B cell (primary cell): ENCODE data around the gene AOPEP. TPM values are rescaled to one million over a fixed set of nuclear protein-coding genes. Genes with fewer than 3 reads are reported as not detected.

Experiments
- ATAC-seq: fragments of 200-7000 bp; cut with Tn5 transposase; one replicate; pipeline ENCODE4 v1.10.0; 2021; ENCODE audit warnings: low read depth, mild to moderate bottlenecking, moderate number of reproducible peaks, moderate library complexity
- CTCF ChIA-PET: fragments of 350-600 bp; sonication (Branson Sonifier 250); formaldehyde crosslinking; loops from one replicate; lab custom pipeline; 2021; ENCODE audit warnings: antibody characterized with exemption, inconsistent platforms; lab: Charles Lee
- POLR2A ChIA-PET: fragments of 350-600 bp; sonication (Branson Sonifier 250); formaldehyde crosslinking; loops from one replicate; lab custom pipeline; 2021; ENCODE audit warnings: antibody characterized with exemption; lab: Charles Lee
- DNase-seq: peaks from one replicate; pipeline ENCODE4 v3.0.0; 2013
- H2AFZ ChIP-seq: 2 replicates; pipeline ENCODE4 v1.6.1; 2012; ENCODE audit warnings: mild to moderate bottlenecking, low read depth, low read length; ENCODE audit not compliant: insufficient read depth, poor library complexity, severe bottlenecking
- H3K27ac ChIP-seq, 2 donors: 1 replicate in 1 of 2; 2 replicates in 1 of 2; pipeline ENCODE4 v1.5.1; 2012 to 2013; ENCODE audit warnings: low read length in 2 of 2, mild to moderate bottlenecking in 2 of 2, moderate library complexity in 1 of 2
- H3K27me3 ChIP-seq, 4 experiments: fragments of 200-600 bp in 1 of 4; sonication (generic) in 1 of 4; replicated peaks in 1 of 4; 1 replicate in 2 of 4; 2 replicates in 2 of 4; pipeline versions ENCODE4 v1.6.1 to v1.7.0; 2013 to 2016; ENCODE audit warnings: low read length in 3 of 4, mild to moderate bottlenecking in 2 of 4, mixed read lengths in 1 of 4, moderate library complexity in 1 of 4; ENCODE audit not compliant: insufficient read depth in 4 of 4, control insufficient read depth in 3 of 4; ENCODE audit errors: control extremely low read depth in 1 of 4
- H3K36me3 ChIP-seq, 2 experiments: replicated peaks in 1 of 2; 1 replicate in 1 of 2; 2 replicates in 1 of 2; pipeline versions ENCODE4 v1.6.1 to v1.7.1; 2013; ENCODE audit warnings: low read length in 1 of 2; ENCODE audit not compliant: insufficient read depth in 2 of 2, control insufficient read depth in 1 of 2; ENCODE audit errors: control extremely low read depth in 1 of 2, extremely low read depth in 1 of 2
- H3K4me1 ChIP-seq, 2 donors: fragments of 200-600 bp in 1 of 2; sonication (generic) in 1 of 2; 1 replicate in 1 of 2; 2 replicates in 1 of 2; pipeline versions ENCODE4 v1.5.1 to v1.6.1; 2013 to 2017; ENCODE audit warnings: low read length in 2 of 2; ENCODE audit not compliant: control insufficient read depth in 2 of 2, insufficient read depth in 2 of 2
- H3K4me2 ChIP-seq: replicated peaks from 2 replicates; pipeline ENCODE3; 2012; ENCODE audit warnings: mild to moderate bottlenecking, low read depth, low read length; ENCODE audit not compliant: poor library complexity, severe bottlenecking
- H3K4me3 ChIP-seq, 5 experiments: fragments of 200-600 bp in 1 of 5; sonication (generic) in 1 of 5; 1 replicate in 3 of 5; 2 replicates in 2 of 5; pipeline versions ENCODE4 v1.5.1 to v1.7.0; 2011 to 2016; ENCODE audit warnings: low read length in 4 of 5, mild to moderate bottlenecking in 4 of 5, low read depth in 2 of 5, control low read depth in 1 of 5, moderate library complexity in 1 of 5; ENCODE audit not compliant: insufficient read depth in 1 of 5; ENCODE audit errors: control extremely low read depth in 1 of 5, extremely low read depth in 1 of 5
- H3K79me2 ChIP-seq: fragments of 200-600 bp; sonication (generic); one replicate; pipeline ENCODE4 v1.6.0; 2016; ENCODE audit warnings: low read length; ENCODE audit not compliant: control insufficient read depth, insufficient read depth
- H3K9ac ChIP-seq: fragments of 200-600 bp; sonication (generic); 2 replicates; pipeline ENCODE4 v1.6.1; 2017; ENCODE audit warnings: mild to moderate bottlenecking, low read length, moderate library complexity
- H3K9me3 ChIP-seq, 3 donors: one replicate each; pipeline versions ENCODE4 v1.6.1 to v1.7.1; 2013; ENCODE audit warnings: low read length in 2 of 3; ENCODE audit not compliant: control insufficient read depth in 2 of 3, insufficient read depth in 1 of 3; ENCODE audit errors: control extremely low read depth in 1 of 3
- H4K20me1 ChIP-seq: 2 replicates; pipeline ENCODE4 v1.6.0; 2012; ENCODE audit warnings: mild to moderate bottlenecking, low read length; ENCODE audit not compliant: insufficient read depth, control insufficient read depth, poor library complexity, severe bottlenecking
- H3K27ac Mint-ChIP-seq: one replicate; pipeline ENCODE4 v1.8.0; 2021; ENCODE audit warnings: mixed read lengths
- H3K27me3 Mint-ChIP-seq: one replicate; pipeline ENCODE4 v1.8.0; 2021; ENCODE audit warnings: mixed read lengths
- H3K4me1 Mint-ChIP-seq: one replicate; pipeline ENCODE4 v1.8.0; 2021; ENCODE audit warnings: mixed read lengths
- H3K4me3 Mint-ChIP-seq: one replicate; pipeline ENCODE4 v1.8.0; 2021; ENCODE audit warnings: mixed read lengths
- H3K9me3 Mint-ChIP-seq: one replicate; pipeline ENCODE4 v1.8.0; 2022; ENCODE audit warnings: mixed read lengths; ENCODE audit not compliant: insufficient read depth
- EZH2 ChIP-seq: IDR thresholded peaks from 2 replicates; pipeline ENCODE4 v1.6.1; 2012; ENCODE audit warnings: borderline replicate concordance, low read depth, mild to moderate bottlenecking, moderate library complexity, low read length; ENCODE audit not compliant: insufficient read depth, poor library complexity, severe bottlenecking
- WGBS: methylation state at CpG from one replicate; pipeline ENCODE4 v1.1.5; 2013; ENCODE audit warnings: missing lambda C conversion rate; ENCODE audit not compliant: insufficient coverage; 5-methylcytosine and 5-hydroxymethylcytosine counted together
- intact Hi-C: fragments of 100-400 bp; cut with micrococcal nuclease; formaldehyde crosslinking; loops from one replicate; pipeline ENCODE4 v1.10.0; 2022
- polyA plus RNA-seq: library from polyadenylated mRNA; depleted of rRNA; stranded (reverse); fragments of >200 nt; gene quantifications from 2 replicates; pipeline ENCODE4 v1.2.3, GENCODE V29; 2012
- total RNA-seq, 2 donors: library from RNA; stranded (reverse); fragments of 120-200 nt in 1 of 2; gene quantifications; 1 replicate in 1 of 2; 2 replicates in 1 of 2; pipeline versions ENCODE4 v1.2.3 to v1.2.4, GENCODE V29; 2013 to 2022
- TF ChIP-seq, protein P1 (sequence below): fragments of 200-600 bp; IDR thresholded peaks from one replicate; pipeline ENCODE4 v1.8.0; 2022; ENCODE audit warnings: antibody characterized with exemption, mild to moderate bottlenecking

The AOPEP gene
- total and polyA plus RNA-seq, 2 donors (not counting 1 experiment from before 2014, with no cell fraction given): 5.1 to 35.8 TPM

DNA sequence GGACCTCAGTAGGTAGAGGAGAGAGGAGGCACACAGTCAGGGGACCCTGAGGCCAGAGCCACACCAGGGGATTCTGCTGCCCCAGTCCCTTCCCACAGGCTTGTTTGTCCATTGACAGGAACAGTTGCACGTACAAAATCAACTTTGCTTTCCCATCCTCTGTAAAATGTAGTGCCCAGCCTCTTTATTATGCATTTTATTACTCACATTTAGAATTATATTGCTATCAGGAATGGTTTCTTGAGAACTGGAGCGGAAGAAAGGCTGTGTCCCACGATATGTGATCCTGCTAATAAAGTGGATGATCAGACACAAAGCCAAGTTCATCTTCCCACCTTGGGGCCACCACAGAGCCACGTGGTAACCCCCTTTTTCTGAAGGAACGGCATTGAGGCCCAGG is 313.6 kb downstream of the AOPEP start:
- Histone ChIP-seq H2AFZ (no peak overlapping the region), H3K9ac (no peak overlapping the region), H3K79me2 (no peaks in the 10 kb centered on the region), H3K9me3 (no peaks in the 10 kb centered on the region), H3K27me3 (no peaks in the 10 kb centered on the region), H3K4me1 (no peaks in the 10 kb centered on the region), H3K27ac (no peak overlapping the region), H4K20me1 (no peaks in the 10 kb centered on the region), H3K4me3 (no peak overlapping the region), H3K4me2 (no peak overlapping the region), H3K36me3 (no peaks in the 10 kb centered on the region)
- H3K4me1 Mint-ChIP-seq: peaks cover 2% of the 10 kb centered on the region
- no peaks in the 10 kb centered on the region for H3K9me3 Mint-ChIP-seq
- H3K27me3 Mint-ChIP-seq: peaks cover 4% of the 10 kb centered on the region
- ATAC-seq (no peak), DNase-seq (no peak)
- H3K4me3 Mint-ChIP-seq: no peak overlapping the region
- no peak for TF ChIP-seq EZH2
- WGBS: 91% methylated on average over 4 of the region's 5 CpGs
- intact Hi-C loops: no loop called here
- POLR2A ChIA-PET: no interaction called here
- CTCF ChIA-PET: interaction anchor here (1.4 kb wide), 1 partner anchor 372 kb away, joined by 4 read pairs; no protein-coding TSS in a partner anchor
- H3K27ac Mint-ChIP-seq: no peak overlapping the region

DNA sequence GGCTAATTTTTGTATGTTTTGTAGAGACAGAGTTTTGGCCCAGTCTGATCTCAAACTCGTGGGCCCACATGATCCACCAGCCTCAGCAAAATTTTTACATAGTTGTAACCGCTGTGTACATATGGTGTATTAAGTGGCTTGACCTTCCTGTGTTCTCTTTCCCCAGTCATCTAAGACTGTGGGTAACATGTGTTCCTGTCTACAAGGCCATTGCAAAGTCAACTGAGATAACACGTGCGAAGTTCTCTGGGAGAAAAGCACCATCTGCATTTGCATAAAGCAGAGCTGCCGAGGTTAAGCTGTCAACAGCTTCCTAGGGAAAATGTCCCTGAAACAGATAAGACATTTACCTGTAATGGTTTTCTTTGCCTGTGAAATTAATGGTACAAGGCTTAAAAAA is 317.3 kb downstream of the AOPEP start:
- Histone ChIP-seq H3K27ac (no peak overlapping the region), H2AFZ (no peak overlapping the region), H3K4me1 (peaks cover 6 to 9% of the 10 kb centered on the region in 2 donors), H3K9me3 (no peaks in the 10 kb centered on the region), H3K4me2 (no peak overlapping the region), H4K20me1 (no peaks in the 10 kb centered on the region), H3K79me2 (no peaks in the 10 kb centered on the region), H3K4me3 (no peak overlapping the region), H3K9ac (no peak overlapping the region), H3K36me3 (no peaks in the 10 kb centered on the region), H3K27me3 (peaks cover 0 to 5% (median 3%) of the 10 kb centered on the region in 4 experiments)
- intact Hi-C loops: no loop called here
- TF ChIP-seq, protein P1, sequence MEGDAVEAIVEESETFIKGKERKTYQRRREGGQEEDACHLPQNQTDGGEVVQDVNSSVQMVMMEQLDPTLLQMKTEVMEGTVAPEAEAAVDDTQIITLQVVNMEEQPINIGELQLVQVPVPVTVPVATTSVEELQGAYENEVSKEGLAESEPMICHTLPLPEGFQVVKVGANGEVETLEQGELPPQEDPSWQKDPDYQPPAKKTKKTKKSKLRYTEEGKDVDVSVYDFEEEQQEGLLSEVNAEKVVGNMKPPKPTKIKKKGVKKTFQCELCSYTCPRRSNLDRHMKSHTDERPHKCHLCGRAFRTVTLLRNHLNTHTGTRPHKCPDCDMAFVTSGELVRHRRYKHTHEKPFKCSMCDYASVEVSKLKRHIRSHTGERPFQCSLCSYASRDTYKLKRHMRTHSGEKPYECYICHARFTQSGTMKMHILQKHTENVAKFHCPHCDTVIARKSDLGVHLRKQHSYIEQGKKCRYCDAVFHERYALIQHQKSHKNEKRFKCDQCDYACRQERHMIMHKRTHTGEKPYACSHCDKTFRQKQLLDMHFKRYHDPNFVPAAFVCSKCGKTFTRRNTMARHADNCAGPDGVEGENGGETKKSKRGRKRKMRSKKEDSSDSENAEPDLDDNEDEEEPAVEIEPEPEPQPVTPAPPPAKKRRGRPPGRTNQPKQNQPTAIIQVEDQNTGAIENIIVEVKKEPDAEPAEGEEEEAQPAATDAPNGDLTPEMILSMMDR: no peak
- no peak for TF ChIP-seq EZH2
- WGBS: 90% methylated on average over 4 of the region's 5 CpGs
- Mint-ChIP-seq H3K9me3 (no peaks in the 10 kb centered on the region), H3K4me3 (no peak overlapping the region), H3K27me3 (peaks cover 13% of the 10 kb centered on the region), H3K27ac (no peak overlapping the region), H3K4me1 (peaks cover 6% of the 10 kb centered on the region)
- ChIA-PET POLR2A (no interaction called here), CTCF (no interaction called here)
- ATAC-seq (no peak), DNase-seq (no peak)
